H1 (cell line): ENCODE measurements around the gene USP30. TPM values are rescaled to one million over a fixed set of nuclear protein-coding genes. Genes with fewer than 3 reads are reported as not detected.

Experiments used
- CTCF ChIA-PET: fragments of 300-600 bp; sonication (Branson Sonifier 250); formaldehyde crosslinking; loops from one replicate; lab custom pipeline; 2021; ENCODE audit not compliant: partially characterized antibody; lab: Charles Lee
- POLR2A ChIA-PET: fragments of 300-600 bp; sonication (Branson Sonifier 250); formaldehyde crosslinking; loops from one replicate; lab custom pipeline; 2021; ENCODE audit warnings: inconsistent platforms; ENCODE audit not compliant: partially characterized antibody; lab: Charles Lee
- DNase-seq, 2 experiments: peaks; one replicate each; pipeline versions ENCODE4 v3.0.0 to v3.0.0-alpha.2; 2010 to 2022; ENCODE audit warnings: low spot score in 2 of 2, low read depth in 1 of 2, mixed read lengths in 1 of 2
- FAIRE-seq: peaks from 2 replicates; lab custom pipeline; 2011; peaks lifted over from hg19 to GRCh38; lab: Jason Lieb, UNC
- H2AFZ ChIP-seq: 2 replicates; pipeline ENCODE4 v1.8.1; 2012; ENCODE audit warnings: low read length, inconsistent platforms
- H2AK5ac ChIP-seq: 2 replicates; pipeline ENCODE4 v1.6.1; 2013; ENCODE audit warnings: low read depth, low read length
- H2BK120ac ChIP-seq: replicated peaks from 2 replicates; pipeline ENCODE3; 2013; ENCODE audit warnings: low read depth, low read length, inconsistent platforms
- H2BK12ac ChIP-seq: 2 replicates; pipeline ENCODE4 v1.6.1; 2013; ENCODE audit warnings: low read depth, low read length
- H2BK15ac ChIP-seq: 2 replicates; pipeline ENCODE4 v1.6.1; 2013; ENCODE audit warnings: low read length
- H2BK20ac ChIP-seq: 2 replicates; pipeline ENCODE4 v1.6.1; 2013; ENCODE audit warnings: low read length
- H2BK5ac ChIP-seq: 2 replicates; pipeline ENCODE4 v1.6.1; 2013; ENCODE audit warnings: low read depth, low read length
- H3K14ac ChIP-seq: 2 replicates; pipeline ENCODE4 v1.6.1; 2013; ENCODE audit warnings: inconsistent platforms; ENCODE audit not compliant: insufficient read length
- H3K18ac ChIP-seq: 2 replicates; pipeline ENCODE4 v1.6.1; 2013; ENCODE audit warnings: low read length; ENCODE audit errors: extremely low read depth
- H3K23ac ChIP-seq: 2 replicates; pipeline ENCODE4 v1.6.1; 2013; ENCODE audit warnings: inconsistent platforms; ENCODE audit not compliant: insufficient read length
- H3K23me2 ChIP-seq: 2 replicates; pipeline ENCODE4 v1.6.1; 2013; ENCODE audit warnings: low read depth, low read length
- H3K27ac ChIP-seq: 2 replicates; pipeline ENCODE4 v1.6.1; 2011; ENCODE audit warnings: low read depth, low read length, inconsistent platforms
- H3K27me3 ChIP-seq, 4 experiments: replicated peaks in 1 of 4; 1 replicate in 1 of 4; 2 replicates in 3 of 4; pipeline versions ENCODE4 v1.6.1 to v1.8.1; 2011 to 2013; ENCODE audit warnings: low read length in 3 of 4, mild to moderate bottlenecking in 3 of 4, inconsistent platforms in 2 of 4, mixed read lengths in 2 of 4, moderate library complexity in 1 of 4; ENCODE audit not compliant: control insufficient read depth in 3 of 4, insufficient read depth in 3 of 4; ENCODE audit errors: extremely low read depth in 1 of 4
- H3K36me3 ChIP-seq, 4 experiments: 2 replicates each; pipeline versions ENCODE4 v1.6.1 to v1.8.1; 2011 to 2013; ENCODE audit warnings: mild to moderate bottlenecking in 4 of 4, low read length in 3 of 4, moderate library complexity in 2 of 4, control low read depth in 1 of 4, inconsistent platforms in 1 of 4; ENCODE audit not compliant: insufficient read depth in 4 of 4, control insufficient read depth in 2 of 4
- H3K4ac ChIP-seq: replicated peaks from 2 replicates; pipeline ENCODE3; 2013; ENCODE audit warnings: low read length, low read depth, mixed read lengths, inconsistent platforms; ENCODE audit not compliant: insufficient read length
- H3K4me1 ChIP-seq, 4 experiments: replicated peaks in 1 of 4; 1 replicate in 1 of 4; 2 replicates in 3 of 4; pipeline versions ENCODE4 v1.6.1 to v1.8.1; 2011 to 2013; ENCODE audit warnings: low read length in 3 of 4, inconsistent platforms in 2 of 4, mixed read lengths in 1 of 4; ENCODE audit not compliant: insufficient read depth in 4 of 4, control insufficient read depth in 3 of 4
- H3K4me2 ChIP-seq, 2 experiments: 2 replicates each; pipeline versions ENCODE4 v1.6.1 to v1.8.1; 2011 to 2013; ENCODE audit warnings: low read depth in 2 of 2, low read length in 2 of 2, control low read depth in 1 of 2, inconsistent platforms in 1 of 2, mild to moderate bottlenecking in 1 of 2; ENCODE audit not compliant: insufficient read depth in 1 of 2
- H3K4me3 ChIP-seq, 4 experiments: fragments of 200-600, 300-600 bp in 1 of 4; sonication (generic), shearing (Covaris generic), sonication (Bioruptor Twin) in 1 of 4; 2 replicates each; pipeline versions ENCODE4 v1.5.1 to v1.8.1; 2011 to 2016; ENCODE audit warnings: low read length in 4 of 4, low read depth in 3 of 4, control low read depth in 2 of 4, inconsistent platforms in 2 of 4, mild to moderate bottlenecking in 2 of 4, mixed read lengths in 1 of 4, moderate library complexity in 1 of 4; ENCODE audit not compliant: insufficient read depth in 2 of 4; ENCODE audit errors: extremely low read depth in 1 of 4
- H3K56ac ChIP-seq: replicated peaks from 2 replicates; pipeline ENCODE3; 2013; ENCODE audit warnings: low read depth, mild to moderate bottlenecking, mixed read lengths, low read length, inconsistent platforms; ENCODE audit not compliant: insufficient read length
- H3K79me1 ChIP-seq: 2 replicates; pipeline ENCODE4 v1.6.1; 2013; ENCODE audit warnings: low read depth, low read length, control low read depth
- H3K79me2 ChIP-seq, 2 experiments: 2 replicates each; pipeline versions ENCODE4 v1.6.1 to v1.8.1; 2012 to 2013; ENCODE audit warnings: low read length in 2 of 2, mild to moderate bottlenecking in 2 of 2, inconsistent platforms in 1 of 2; ENCODE audit not compliant: insufficient read depth in 2 of 2, control insufficient read depth in 1 of 2
- H3K9ac ChIP-seq, 4 experiments: replicated peaks in 1 of 4; 1 replicate in 1 of 4; 2 replicates in 3 of 4; pipeline versions ENCODE4 v1.6.1 to v1.8.1; 2011 to 2013; ENCODE audit warnings: low read depth in 3 of 4, low read length in 3 of 4, control low read depth in 2 of 4, mild to moderate bottlenecking in 2 of 4, moderate library complexity in 2 of 4, inconsistent platforms in 1 of 4; ENCODE audit errors: extremely low read depth in 1 of 4
- H3K9me3 ChIP-seq, 2 experiments: 2 replicates each; pipeline versions ENCODE4 v1.6.1 to v1.8.1; 2012 to 2013; ENCODE audit warnings: mild to moderate bottlenecking in 2 of 2, moderate library complexity in 2 of 2, control low read depth in 1 of 2, inconsistent platforms in 1 of 2, low read depth in 1 of 2, low read length in 1 of 2, mixed read lengths in 1 of 2; ENCODE audit not compliant: insufficient read depth in 2 of 2
- H4K20me1 ChIP-seq, 2 experiments: replicated peaks in 1 of 2; 2 replicates each; pipeline versions ENCODE3 to v1.8.1; 2011 to 2013; ENCODE audit warnings: inconsistent platforms in 2 of 2, low read length in 2 of 2, mild to moderate bottlenecking in 1 of 2; ENCODE audit not compliant: insufficient read depth in 2 of 2, control insufficient read depth in 1 of 2
- H4K5ac ChIP-seq: 2 replicates; pipeline ENCODE4 v1.6.1; 2013; ENCODE audit warnings: low read length, low read depth, mixed read lengths, inconsistent platforms; ENCODE audit not compliant: insufficient read length
- H4K8ac ChIP-seq: 2 replicates; pipeline ENCODE4 v1.8.0; 2013; ENCODE audit warnings: mild to moderate bottlenecking, moderate library complexity, low read length, inconsistent platforms; ENCODE audit not compliant: insufficient read depth; ENCODE audit errors: extremely low read depth
- H4K91ac ChIP-seq: replicated peaks from 2 replicates; pipeline ENCODE3; 2013; ENCODE audit warnings: low read length, mixed read lengths, inconsistent platforms; ENCODE audit not compliant: insufficient read length
- JUN ChIP-seq: IDR thresholded peaks from 2 replicates; pipeline ENCODE4 v1.6.1; 2011; ENCODE audit warnings: low read depth, mild to moderate bottlenecking, improper control_type of control experiment, low read length
- KDM4A ChIP-seq: IDR thresholded peaks from one replicate; pipeline ENCODE4 v1.7.1; 2012; ENCODE audit warnings: low read depth, mild to moderate bottlenecking, moderate library complexity, low read length, inconsistent platforms; ENCODE audit not compliant: severe bottlenecking
- RBBP5 ChIP-seq: IDR thresholded peaks from 2 replicates; pipeline ENCODE4 v1.7.1; 2012; ENCODE audit warnings: low read depth, mild to moderate bottlenecking, inconsistent platforms, low read length, moderate library complexity, borderline replicate concordance
- RNF2 ChIP-seq: fragments of 200-900, 300-1000 bp; sonication (generic); IDR thresholded peaks from 2 replicates; pipeline ENCODE4 v1.7.1; 2016; ENCODE audit warnings: borderline replicate concordance, low read depth, mild to moderate bottlenecking, antibody characterized with exemption, low read length; ENCODE audit not compliant: poor library complexity, severe bottlenecking; ENCODE audit errors: missing control alignments
- SP1 ChIP-seq: IDR thresholded peaks from 2 replicates; pipeline ENCODE4 v1.6.1; 2011; ENCODE audit warnings: low read depth, low read length
- YY1 ChIP-seq: IDR thresholded peaks from 2 replicates; pipeline ENCODE4 v1.6.1; 2011; ENCODE audit warnings: low read depth, mild to moderate bottlenecking, low read length
- WGBS, 2 experiments: shearing (Covaris generic) in 1 of 2; methylation state at CpG; one replicate each; pipeline versions ENCODE4 v1.1.6 to v1.1.7; 2013 to 2015; ENCODE audit warnings: low lambda C conversion rate in 2 of 2, mixed read lengths in 2 of 2, inconsistent platforms in 1 of 2, low coverage in 1 of 2, missing lambda C conversion rate in 1 of 2; ENCODE audit not compliant: insufficient replicate concordance in 2 of 2, insufficient coverage in 1 of 2, insufficient read length in 1 of 2; ENCODE audit errors: extremely low coverage in 1 of 2, missing lambda C conversion rate in 1 of 2; 5-methylcytosine and 5-hydroxymethylcytosine counted together
- polyA plus RNA-seq, 7 experiments: library from polyadenylated mRNA; depleted of rRNA in 3 of 7; stranded (reverse) in 5 of 7; unstranded in 2 of 7; fragments of >200 nt in 5 of 7; fragments of 200-250 nt in 2 of 7; gene quantifications; 1 replicate in 5 of 7; 2 replicates in 1 of 7; 4 replicates in 1 of 7; pipeline versions ENCODE4 v1.2.1 to v1.2.3, GENCODE V29; 2011 to 2013; ENCODE audit warnings: missing spikeins in 2 of 7, mixed read lengths in 2 of 7
- total RNA-seq: library from RNA; stranded (reverse); fragmentation: NEBNext Ultra II Directional; extraction: Animal tissue kit (Norgen Biotek cat#: 25700); gene quantifications from 2 replicates; pipeline ENCODE4 v1.2.1, GENCODE V29; 2021
- TF ChIP-seq, protein P1 (sequence below): IDR thresholded peaks from 2 replicates; pipeline ENCODE4 v1.6.1; 2012; ENCODE audit warnings: inconsistent platforms
- TF ChIP-seq, protein P2 (sequence below): IDR thresholded peaks from 2 replicates; pipeline ENCODE4 v1.6.1; 2012; ENCODE audit warnings: inconsistent platforms

The USP30 gene
- total and polyA plus RNA-seq, 2 of the 8 experiments (the other 6 are each of a cell fraction or from before 2014, with no cell fraction given) = 7.0 to 12.2 TPM

DNA sequence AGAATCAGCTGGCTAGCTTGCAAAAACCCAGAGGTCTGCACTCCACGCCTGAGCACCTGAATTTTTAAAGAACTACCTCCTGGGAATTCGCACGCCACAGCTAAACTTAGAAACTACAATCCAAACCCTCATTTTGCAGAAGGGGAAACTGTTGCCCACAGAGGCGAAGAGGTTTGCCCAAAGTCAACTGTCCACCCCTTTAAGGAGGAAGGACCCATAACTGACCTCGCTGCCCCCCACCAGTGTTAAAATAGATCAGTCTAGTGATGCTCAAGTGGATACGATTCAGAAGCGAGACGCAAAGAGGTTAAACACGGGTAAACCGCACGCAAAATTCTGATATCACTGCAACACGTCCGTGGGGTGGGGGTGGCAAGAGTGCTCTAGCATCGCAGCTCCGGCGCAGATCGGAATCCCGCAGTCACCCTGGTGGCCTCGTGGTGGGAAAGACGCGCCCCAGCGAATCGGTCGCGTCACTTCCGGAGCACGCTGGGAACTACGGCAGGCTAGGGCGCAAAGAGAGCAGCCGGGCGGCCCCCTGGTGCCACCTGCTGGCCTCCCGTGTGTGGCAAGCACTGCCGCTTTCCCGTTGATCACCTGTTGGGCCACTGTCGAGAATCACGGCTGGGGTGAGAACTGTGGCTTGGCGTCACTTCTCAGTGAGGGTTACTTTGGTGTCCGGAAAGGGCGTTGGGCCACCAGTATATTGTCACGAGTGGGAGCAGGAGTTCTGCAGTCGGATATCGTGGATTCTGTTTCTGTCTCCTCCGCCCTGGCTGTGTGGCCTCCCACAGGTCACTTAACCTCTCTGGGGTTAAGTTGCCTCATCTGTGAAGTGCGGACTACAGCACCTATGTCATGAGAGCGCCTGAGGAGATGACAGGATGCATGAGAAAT is 40.9 kb downstream of the USP30 start, which contains the start of gene ALKBH2:
ALKBH2 (minus strand) TSS at position 451 of the 897 bp plus-strand sequence. CDS start 686 bp downstream, outside the sequence.
- Histone ChIP-seq H3K79me2 (peaks cover 0 to 4% of the 10 kb centered on the region in 2 experiments; a peak in 1 of 4 replicates), H3K14ac (no peak within 1 kb of the TSS), H3K4me2 (peak within 1 kb of the TSS; percentile 13 to 64), H2AFZ (peak within 1 kb of the TSS; percentile 71; the same call in 1 of the 2 replicates), H3K27me3 (peaks cover 0 to 8% (median 5%) of the 10 kb centered on the region in 4 experiments; a peak in 5 of 7 replicates), H3K36me3 (peaks cover 0 to 5% (median 3%) of the 10 kb centered on the region in 4 experiments; a peak in 4 of 8 replicates), H3K23ac (no peak within 1 kb of the TSS), H2BK15ac (no peak within 1 kb of the TSS), H3K9me3 (no peaks in the 10 kb centered on the region), H2AK5ac (no peak within 1 kb of the TSS), H2BK20ac (0 out of 2 replicates have a peak within 1 kb of the TSS, but pooled peaks have one; percentile 2), H3K27ac (no peak within 1 kb of the TSS), H4K20me1 (no peaks in the 10 kb centered on the region), H2BK120ac (no peak within 1 kb of the TSS), H3K4me3 (peak within 1 kb of the TSS; percentile 1 to 57 (median 16); a peak in 6 of 8 replicates), H4K5ac (peak within 1 kb of the TSS; percentile 28), H2BK12ac (0 out of 2 replicates have a peak within 1 kb of the TSS, but pooled peaks have one; percentile 68), H3K4me1 (peaks cover 0 to 7% (median 2%) of the 10 kb centered on the region in 4 experiments; a peak in 3 of 7 replicates), H4K8ac (peak within 1 kb of the TSS; percentile 90; the same call in 1 of the 2 replicates), H4K91ac (no peak within 1 kb of the TSS), H2BK5ac (no peak within 1 kb of the TSS), H3K9ac (peak within 1 kb of the TSS in 1 of 4 experiments; percentile 30; a peak in 1 of 7 replicates), H3K79me1 (no peaks in the 10 kb centered on the region; the same call in 1 of the 2 replicates), H3K4ac (peak within 1 kb of the TSS; percentile 38), H3K23me2 (peaks cover 3% of the 10 kb centered on the region; the same call in 1 of the 2 replicates), H3K18ac (no peak within 1 kb of the TSS), H3K56ac (no peak within 1 kb of the TSS)
- ChIA-PET CTCF (interaction anchor here (0.6 to 4.3 kb wide), 20 partner anchors 10 to 454 kb away, joined by 3 to 18 read pairs (median 4); partner anchors contain the start of gene ACACB), POLR2A (interaction anchor here (0.6 to 2.5 kb wide), 6 partner anchors 11 to 291 kb away, joined by 4 to 8 read pairs (median 5); no protein-coding TSS in a partner anchor)
- DNase-seq (peak; percentile 70 to 94), FAIRE-seq (peak; percentile 50)
- WGBS, 2 experiments = 20% methylated on average over 44 of the region's 45 CpGs; no CpG with 5 or more reads in 1 of the 2 experiments
- TF ChIP-seq SP1 = 0 out of 2 replicates have a peak, but pooled peaks have one; percentile 39
- TF ChIP-seq JUN = no peak
- no peak for TF ChIP-seq KDM4A
- TF ChIP-seq, protein P1, sequence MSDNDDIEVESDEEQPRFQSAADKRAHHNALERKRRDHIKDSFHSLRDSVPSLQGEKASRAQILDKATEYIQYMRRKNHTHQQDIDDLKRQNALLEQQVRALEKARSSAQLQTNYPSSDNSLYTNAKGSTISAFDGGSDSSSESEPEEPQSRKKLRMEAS = peak; percentile 100
- TF ChIP-seq, protein P2, sequence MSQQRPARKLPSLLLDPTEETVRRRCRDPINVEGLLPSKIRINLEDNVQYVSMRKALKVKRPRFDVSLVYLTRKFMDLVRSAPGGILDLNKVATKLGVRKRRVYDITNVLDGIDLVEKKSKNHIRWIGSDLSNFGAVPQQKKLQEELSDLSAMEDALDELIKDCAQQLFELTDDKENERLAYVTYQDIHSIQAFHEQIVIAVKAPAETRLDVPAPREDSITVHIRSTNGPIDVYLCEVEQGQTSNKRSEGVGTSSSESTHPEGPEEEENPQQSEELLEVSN = peak; percentile 99
- 0 out of 2 replicates have a peak, but pooled peaks have one; percentile 45 for TF ChIP-seq YY1
- peak; percentile 48 for TF ChIP-seq RNF2
- peak; percentile 81; the same call in 1 of the 2 replicates for TF ChIP-seq RBBP5
